B cell (primary cell): ENCODE data around the gene LAMA3.

Source experiments
- CTCF ChIP-seq: fragments of 200-600 bp; IDR thresholded peaks from one replicate; pipeline ENCODE4 v1.8.0; 2022; ENCODE audit warnings: antibody characterized with exemption, mild to moderate bottlenecking
- EZH2 ChIP-seq: IDR thresholded peaks from 2 replicates; pipeline ENCODE4 v1.6.1; 2012; ENCODE audit warnings: borderline replicate concordance, low read depth, mild to moderate bottlenecking, moderate library complexity, low read length; ENCODE audit not compliant: insufficient read depth, poor library complexity, severe bottlenecking

GRCh38 chr18:23963443-23964165, 274.4 kb downstream of the LAMA3 start:
- TF ChIP-seq CTCF (no peak), EZH2 (no peak)
